ENCODE measurements around the gene C19orf38.

- TF ChIP-seq CTCF (IDR thresholded peaks at IDR 0.05; ENCODE audit: low read length) (no peak), EZH2 (IDR thresholded peaks at IDR 0.05; ENCODE audit: borderline replicate concordance, low read length) (no peak)
Observed at GRCh38 chr19:10809651-10810285, 38.4 kb upstream of the C19orf38 start.

Data from OCI-LY1 (cell line).